MM.1S (cell line): ENCODE data around the gene MBD4.

Experiments
- EZH2 ChIP-seq: fragments of 300-600 bp; sonication (generic); optimal IDR thresholded peaks from 2 replicates; pipeline ENCODE3; 2017; ENCODE audit warnings: low read depth, mild to moderate bottlenecking, antibody characterized with exemption, low read length, mixed read lengths
- EZH2phosphoT487 ChIP-seq: fragments of 300-600 bp; sonication (generic); IDR thresholded peaks from 2 replicates; pipeline ENCODE4 v1.6.1; 2018; ENCODE audit warnings: antibody characterized with exemption, low read length
- TF ChIP-seq, protein P1 (sequence below): fragments of 300-600 bp; sonication (generic); IDR thresholded peaks from 2 replicates; pipeline ENCODE4 v1.5.1; 2016; ENCODE audit warnings: antibody characterized with exemption, low read length, mixed read lengths

DNA sequence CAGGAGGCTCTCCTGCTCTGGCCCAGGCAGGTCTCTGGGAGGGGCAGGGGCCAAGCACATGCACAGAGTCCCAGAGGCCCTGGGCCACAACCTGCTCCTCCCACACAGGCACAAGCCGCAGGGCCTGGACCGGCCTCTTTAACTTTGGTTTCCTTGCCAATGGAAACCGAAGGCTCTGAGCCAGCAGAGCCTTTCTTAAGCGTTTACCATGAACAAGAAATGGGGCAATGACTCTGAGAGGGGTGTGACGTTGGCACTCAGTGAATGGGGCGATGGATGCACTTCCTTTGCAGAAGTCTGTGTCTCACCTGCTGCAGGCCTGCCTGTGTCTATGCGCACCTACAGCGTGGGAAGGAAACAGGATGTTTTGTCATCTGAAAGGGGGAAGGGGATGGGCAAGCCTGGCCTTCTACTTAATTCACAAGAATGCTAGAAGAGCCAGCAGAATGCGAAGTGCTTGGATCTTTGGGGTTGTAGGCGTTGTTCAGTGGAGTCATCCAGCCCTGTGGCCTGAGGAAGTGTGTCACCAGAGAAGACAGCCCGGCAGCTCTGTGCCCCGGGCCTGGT, 42.1 kb upstream of the MBD4 start:
- TF ChIP-seq, protein P1, sequence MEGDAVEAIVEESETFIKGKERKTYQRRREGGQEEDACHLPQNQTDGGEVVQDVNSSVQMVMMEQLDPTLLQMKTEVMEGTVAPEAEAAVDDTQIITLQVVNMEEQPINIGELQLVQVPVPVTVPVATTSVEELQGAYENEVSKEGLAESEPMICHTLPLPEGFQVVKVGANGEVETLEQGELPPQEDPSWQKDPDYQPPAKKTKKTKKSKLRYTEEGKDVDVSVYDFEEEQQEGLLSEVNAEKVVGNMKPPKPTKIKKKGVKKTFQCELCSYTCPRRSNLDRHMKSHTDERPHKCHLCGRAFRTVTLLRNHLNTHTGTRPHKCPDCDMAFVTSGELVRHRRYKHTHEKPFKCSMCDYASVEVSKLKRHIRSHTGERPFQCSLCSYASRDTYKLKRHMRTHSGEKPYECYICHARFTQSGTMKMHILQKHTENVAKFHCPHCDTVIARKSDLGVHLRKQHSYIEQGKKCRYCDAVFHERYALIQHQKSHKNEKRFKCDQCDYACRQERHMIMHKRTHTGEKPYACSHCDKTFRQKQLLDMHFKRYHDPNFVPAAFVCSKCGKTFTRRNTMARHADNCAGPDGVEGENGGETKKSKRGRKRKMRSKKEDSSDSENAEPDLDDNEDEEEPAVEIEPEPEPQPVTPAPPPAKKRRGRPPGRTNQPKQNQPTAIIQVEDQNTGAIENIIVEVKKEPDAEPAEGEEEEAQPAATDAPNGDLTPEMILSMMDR: no peak
- no peak for TF ChIP-seq EZH2phosphoT487
- no peak for TF ChIP-seq EZH2
